GM18868 (cell line): ENCODE results near the gene REELD1.

Source experiments
- ATAC-seq: cut with Tn5 transposase; IDR thresholded peaks from one replicate; pipeline ENCODE4 v1.9.1; 2021; ENCODE audit warnings: mild to moderate bottlenecking, moderate library complexity; ENCODE audit not compliant: unreplicated experiment

The REELD1 gene

DNA sequence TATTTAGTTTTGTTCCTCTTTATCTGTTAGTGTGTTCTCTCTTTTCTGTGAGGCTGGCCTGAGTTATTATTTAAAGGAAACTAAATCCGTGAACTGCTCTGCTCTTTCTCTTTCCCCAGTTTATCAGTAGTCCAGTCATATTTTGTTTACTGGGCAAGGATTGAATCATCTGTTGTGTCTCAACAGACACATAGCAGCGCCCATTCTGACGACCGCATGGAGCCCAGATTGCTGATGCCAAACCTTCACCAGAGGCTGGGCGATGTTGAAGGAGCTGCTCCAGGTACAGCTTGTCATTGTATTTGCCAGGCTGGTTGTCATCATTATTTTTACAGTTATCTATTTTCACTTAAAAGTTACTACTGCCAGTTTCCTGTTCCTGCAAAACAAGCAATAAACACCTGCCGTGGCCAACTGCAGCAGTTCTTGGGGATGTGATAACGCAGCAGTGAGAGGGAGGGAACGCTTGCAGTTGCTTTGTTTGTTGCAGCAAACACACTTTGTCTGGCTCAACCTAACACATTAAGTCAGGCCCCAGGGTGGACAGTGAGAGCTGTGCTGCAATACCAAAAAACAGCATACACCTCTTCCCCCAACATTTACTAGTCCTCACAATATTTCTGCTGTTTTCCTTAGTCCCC lies 10.1 kb downstream of the REELD1 start:
- ATAC-seq = no peak

DNA sequence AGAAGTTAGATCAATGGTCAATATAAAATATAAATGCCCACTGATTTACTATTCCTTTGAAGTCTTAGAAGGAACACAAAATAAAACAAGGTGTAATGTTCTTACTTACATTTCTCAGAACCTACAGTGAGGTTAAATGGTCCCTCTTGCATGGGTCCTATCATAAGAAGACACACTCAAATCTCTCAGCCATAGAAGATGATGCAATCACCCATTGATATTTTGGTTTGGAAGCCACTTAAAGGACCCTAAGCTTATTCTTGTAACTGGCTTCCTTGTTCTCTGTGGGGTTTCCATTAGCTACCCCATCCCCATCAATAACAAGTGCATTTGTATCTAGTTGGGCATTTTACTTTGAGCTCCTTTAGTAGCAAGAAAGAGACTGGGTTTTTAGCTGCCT lies 15.1 kb downstream of the REELD1 start:
- ATAC-seq = no peak

DNA sequence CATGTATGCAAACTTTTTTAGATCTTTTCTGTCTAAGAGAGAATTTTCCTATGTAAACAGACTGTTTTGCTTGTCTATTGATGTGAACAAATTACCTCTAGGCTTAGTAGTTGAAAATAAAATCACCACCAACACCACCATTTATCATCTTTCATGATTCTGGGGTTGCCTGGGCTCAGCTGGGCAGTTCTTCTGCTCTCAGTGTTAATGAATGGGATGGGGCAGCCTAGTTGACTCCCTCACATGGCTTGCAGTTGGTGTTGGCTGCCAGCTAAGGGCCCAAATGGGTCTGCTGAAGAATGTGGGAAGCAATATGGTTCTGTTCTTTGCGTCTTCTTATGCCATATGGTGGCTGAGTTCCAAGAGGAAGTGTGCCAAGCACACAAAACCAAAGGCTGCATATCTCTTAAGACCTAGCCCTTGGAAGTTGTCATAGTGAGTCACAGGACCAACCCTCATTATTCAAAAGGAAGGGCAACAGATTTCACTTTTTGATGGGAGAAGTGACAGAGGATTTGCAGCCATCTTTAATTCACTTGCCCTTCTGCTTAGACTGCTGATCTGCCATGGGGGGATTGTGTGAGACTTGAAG lies 17.9 kb downstream of the REELD1 start:
- no peak for ATAC-seq

DNA sequence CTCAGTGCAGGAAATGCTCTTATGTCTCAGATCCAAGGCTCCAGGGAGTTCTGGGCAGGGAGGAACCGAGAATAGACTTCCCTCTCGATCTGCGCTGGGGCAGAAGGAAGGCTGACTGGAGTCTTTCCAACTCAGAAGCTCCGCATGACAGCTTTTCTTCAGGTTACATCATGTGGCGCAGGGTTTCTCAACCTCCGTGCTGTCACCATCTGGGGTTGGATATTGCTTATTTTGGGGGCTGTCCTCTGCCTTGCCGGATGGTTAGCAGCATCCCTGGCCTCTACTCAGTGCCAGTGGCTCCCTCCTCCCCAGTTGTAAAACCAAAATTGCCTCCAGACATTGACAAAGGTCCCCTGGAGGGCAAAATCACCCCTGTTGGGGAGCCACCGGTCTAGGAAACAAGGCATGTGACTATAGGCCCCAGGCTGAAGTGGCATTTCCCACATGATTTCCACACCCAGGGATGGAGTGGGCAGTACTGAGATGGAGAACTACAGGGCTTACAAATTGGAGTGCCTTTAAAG lies 21.4 kb downstream of the REELD1 start:
- no peak for ATAC-seq

DNA sequence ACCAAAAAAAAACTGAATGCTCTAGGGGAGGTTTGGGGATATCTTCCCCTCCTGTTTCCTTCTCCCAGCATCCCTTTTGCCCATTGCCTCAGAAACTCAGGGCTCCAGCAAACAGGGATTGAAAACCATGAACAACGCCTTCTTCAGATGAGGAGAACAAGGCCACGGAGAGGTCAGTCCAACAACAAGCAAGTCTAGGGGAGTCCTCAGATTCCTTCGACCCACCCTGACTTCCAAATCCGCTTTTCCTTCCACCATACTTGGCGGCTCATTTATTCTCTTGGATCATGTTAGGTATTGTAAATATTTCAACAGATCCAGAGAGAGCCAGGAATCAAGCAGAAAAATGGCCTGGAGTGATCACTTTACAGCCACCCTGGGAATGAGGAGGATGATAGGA lies 21.9 kb downstream of the REELD1 start:
- ATAC-seq = no peak

DNA sequence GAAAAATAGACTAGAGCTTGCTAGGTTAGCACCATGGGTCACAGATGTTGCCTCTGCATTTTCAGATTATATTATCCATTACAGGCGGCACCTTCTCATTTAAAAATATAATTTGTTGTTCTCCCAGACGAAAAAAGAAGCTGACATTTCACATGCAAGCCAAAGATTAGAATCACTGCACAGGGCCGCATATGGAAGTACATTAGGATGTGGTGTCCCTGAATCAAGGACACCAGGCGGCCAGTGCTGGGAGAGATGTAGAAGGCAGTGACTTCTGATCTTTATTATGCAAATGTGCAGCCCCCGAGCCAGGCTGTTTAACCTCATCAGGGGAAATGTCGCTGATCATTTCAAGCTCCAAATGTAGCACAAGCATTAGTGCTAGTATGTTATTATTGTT lies 22.8 kb downstream of the REELD1 start:
- no peak for ATAC-seq

DNA sequence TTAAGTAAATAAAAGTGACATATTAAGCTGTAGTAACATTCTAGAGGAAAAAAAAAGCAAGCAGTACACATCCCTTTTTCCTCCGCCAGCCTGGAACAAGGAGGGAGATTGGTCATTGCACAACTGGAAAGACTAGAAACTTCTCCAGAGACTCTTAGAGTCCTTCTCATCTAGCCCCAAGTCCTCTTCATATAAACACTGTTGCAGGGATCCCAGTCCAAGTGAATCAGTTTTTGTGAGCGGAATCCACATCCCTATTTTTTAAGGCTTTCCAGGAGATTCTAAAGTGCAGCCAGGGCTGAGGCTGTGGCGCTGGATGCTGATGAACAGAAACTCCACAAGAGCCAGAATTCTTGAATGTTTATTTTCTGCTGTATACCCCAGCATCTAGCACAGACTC lies 23.8 kb downstream of the REELD1 start:
- ATAC-seq = no peak

DNA sequence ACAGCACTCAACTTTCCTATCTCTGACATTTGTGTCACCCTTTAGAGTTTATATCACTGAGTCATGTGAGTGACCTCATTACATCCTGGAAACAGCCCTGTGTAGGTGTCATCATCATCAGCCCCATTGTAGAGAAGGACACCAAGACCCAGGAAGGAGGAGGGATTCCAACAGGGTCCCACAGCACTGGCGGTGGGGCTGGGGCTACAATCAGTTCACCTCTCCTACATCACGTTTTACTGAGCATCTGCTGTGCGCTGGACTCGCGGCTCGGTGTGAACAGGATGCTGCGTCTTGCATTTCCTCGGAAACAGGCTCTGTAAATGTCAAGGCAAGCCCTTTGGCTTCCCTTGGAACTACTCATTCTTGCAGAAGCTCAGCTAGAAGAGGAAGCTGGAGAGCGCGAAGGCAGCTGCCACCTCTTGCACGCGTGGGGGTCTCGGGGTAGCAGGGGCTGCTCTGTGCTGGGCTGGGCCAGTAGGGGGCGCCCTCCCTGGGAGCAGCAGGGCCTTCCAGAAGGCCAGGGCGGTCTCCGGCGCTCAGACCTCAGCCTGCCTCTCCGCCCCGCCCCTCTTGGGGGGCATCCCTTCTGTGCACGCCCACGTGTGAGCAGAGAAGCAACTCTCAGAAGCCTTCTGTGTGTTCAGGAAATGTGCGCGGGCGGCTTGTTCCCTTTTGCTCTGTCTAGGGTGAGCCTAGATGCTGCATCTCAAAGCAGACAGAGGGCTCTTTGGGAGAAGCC lies 29.0 kb downstream of the REELD1 start:
- ATAC-seq = peak; percentile 81

DNA sequence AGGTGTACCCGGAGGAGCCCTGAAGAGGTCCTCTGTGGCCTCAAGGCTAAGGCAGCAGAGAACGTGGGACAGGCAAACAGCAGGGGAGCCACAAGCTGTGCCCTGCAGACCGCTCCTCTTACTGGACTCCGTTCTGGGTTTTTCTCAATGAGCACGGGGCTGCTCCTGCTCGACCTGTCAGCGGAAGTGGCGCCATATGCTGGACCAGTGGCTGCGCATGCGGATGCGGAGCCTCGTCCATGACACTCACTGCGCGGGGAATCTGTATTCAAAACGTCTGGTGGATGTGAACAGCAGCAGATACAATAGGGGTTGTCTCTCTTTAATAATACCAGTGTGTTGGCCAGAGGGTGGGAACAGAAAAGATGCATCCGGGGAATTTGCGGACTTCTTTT lies 29.5 kb downstream of the REELD1 start:
- no peak for ATAC-seq

DNA sequence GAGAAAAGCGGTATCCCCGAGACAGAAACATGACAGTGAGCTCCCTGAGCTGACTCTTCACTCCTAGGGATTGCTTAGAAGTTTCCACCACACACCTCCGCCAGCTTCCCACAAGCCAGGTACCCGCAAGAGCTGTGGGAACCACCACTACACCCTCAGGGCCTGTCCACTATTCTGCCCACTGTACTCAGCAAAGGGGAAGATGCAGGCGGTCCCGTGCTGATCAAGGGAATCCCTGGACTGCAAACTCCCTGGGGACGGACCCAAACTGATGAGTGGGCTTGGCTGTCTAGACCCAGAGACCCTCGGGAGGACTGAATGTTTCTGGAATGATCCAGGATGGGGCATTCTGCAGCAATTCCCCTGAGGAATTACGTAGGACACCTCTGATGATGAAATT lies 30.2 kb downstream of the REELD1 start:
- ATAC-seq = no peak

DNA sequence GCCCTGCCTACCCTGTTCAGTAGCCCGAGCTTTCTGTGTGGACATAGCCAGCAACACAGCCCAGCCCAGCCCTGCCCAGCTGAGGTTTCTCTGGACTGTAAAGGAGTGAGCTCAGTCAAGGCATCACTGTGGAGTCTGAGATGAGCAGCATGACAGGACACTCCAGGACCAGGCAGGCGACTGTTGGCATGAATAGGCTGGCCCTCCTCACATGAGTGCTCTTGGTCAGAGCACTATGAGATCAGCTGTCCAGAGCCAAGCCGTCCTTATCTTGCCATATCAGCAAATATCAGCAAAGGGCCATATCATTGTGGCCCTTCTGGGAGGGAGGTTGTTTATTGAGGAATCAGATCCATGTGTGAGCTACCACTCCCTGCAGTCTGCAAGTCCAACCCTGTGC lies 30.9 kb downstream of the REELD1 start:
- no peak for ATAC-seq

DNA sequence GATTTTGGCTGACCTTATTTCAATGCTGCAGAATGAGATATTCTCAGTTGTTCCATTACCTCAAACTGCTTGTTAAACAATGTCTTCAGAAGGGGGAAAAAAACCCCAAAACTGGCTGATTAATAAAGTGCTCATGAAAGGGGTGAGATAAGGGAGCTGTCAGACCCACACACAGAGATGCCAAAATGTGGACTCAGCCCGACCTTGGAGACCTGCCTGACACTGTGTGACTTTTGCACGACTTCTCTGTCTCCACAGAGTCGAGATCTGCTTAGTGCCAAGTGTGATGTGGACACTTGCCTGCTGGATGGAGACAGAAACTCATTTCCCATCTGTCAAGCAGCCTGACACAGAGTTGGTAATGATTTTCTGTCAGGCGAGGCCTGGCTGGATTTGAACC lies 31.5 kb downstream of the REELD1 start:
- ATAC-seq = no peak

DNA sequence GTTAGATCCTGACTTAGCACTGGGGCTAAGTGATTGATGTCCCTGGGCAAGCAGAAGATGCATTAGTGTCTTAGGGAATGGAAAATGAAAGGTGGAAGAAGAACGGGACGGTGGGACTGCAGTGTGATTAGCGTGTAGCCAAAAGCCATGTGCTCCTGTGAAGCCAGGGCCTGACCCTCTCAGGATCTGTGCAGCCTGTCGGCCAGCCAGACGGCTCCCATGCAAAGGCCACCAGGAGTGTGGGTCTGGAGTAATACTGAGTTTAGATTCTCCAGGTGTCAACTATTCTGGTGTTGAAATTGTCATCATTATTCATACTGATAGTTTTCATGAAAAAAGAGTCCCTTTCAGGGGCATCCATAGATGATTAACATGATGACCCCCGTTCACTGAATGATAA lies 32.0 kb downstream of the REELD1 start:
- no peak for ATAC-seq

DNA sequence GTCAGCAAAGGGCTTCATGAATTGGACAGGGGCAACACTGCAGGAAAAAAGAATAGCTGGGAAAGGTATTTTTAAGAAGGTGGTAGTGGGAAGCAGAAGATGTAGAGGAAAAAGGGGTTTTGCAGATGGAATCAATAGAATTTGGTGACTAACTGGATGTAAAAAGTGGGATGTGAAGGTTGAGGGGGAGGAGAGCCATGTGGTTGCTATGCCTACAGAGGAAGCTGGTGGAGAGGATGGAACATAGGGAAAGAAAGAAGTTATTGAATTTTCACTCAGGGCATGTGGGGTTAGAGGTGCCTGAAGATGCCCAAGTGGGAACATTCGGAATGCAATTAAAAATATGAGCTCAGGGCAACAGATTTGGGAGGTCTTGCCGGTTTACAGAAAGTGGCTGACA lies 33.0 kb downstream of the REELD1 start:
- no peak for ATAC-seq

DNA sequence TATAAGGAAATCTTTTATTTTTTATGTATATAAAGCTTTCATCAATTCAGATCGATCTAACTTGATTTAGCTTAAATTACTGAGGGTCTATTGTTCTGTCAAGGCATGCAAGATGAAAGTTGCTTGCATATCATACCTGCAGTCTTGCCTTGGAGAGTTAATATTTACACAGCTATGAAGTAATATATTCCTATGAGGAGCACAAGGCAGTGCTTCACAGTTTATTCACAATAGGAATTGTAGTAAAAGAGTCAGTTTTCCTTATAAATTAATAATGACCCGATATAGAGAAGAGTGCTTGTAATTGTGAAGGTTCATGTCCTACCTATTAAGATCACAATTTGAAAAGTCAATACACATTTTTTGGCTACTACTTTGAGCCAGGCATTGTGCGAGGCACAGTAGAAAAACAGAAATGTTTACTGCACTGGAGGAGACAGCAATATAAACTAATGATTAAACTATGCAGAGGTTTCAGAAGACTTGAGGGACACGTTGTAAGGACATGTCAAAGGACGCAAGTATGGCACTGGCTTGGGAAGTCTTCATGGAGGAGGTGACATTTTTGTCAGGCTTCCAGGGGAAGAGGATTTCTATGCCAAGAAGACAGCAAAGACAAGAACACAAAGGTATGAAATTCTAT lies 38.8 kb downstream of the REELD1 start:
- no peak for ATAC-seq

DNA sequence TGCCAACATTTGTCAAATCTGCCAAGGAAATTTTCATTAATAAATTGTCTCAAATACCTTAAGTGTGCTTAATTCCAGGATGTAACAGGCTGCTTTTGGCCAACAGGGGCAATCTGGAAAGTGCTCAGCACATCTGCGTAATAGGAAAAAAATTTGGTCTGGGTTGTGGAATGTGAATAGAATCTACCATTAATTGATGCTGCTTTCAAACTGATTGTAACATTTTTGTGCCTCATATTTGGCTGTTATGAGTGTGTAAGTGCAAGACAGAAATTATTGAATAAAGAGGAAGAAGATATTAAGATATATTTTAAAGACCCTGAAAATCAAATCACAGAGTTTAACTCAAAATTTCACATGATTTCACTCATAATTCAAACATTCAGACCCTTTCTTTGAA lies 41.1 kb downstream of the REELD1 start:
- ATAC-seq = no peak

DNA sequence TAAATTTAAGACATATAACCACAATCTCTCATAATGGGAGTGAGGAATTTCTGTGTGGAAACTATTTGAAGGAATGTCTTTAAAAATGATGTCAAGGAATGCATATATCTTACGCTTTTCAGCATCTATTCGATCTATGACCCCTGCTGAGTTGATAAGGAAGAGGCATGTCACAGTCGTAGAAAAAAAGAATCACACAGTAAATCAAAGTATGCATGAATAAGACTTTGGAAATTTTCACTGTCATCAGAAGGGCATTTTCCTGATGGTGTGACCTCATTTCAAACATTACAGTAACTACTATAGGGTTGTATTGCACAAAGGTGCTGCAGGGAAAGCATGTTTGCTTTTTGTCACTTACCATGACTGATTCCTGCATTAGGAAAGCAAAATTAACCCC lies 41.5 kb downstream of the REELD1 start:
- ATAC-seq = no peak

DNA sequence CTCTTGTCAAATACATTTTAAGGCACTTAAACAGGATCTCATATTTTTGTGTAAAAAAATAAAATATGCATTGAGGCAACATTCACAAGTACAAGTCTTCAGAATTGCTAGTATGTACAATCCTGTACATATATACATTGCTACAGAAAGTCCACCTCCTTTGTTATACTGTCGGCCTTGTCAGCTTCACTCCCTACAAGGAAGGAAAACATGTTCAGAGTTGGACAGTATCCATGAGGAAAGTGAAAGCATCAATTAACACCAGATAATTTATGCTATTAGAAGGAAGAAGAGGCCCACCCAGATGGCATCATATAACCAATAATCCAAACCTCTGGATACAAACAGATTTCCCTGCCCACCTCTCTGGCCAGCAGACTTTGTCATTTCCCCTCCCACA lies 42.0 kb downstream of the REELD1 start:
- ATAC-seq = no peak

DNA sequence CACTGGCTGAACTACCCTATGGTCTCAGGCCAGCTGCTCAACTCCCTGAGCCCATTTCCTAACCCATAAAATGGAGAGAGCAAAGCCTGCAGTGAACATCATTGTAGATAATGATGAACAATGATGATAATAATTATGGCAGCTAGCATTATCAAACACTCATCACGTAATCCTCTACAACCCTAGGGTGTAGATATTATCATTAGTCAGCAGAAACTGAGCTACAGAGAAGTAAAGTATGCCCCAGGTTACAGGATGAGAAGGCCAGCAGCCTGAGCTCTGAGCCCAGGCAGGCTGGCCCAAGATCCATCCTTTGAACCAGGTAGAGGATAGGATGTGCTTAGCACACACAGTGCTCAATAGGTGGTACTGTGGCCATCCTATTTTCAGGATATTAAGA lies 43.2 kb downstream of the REELD1 start:
- ATAC-seq = no peak

DNA sequence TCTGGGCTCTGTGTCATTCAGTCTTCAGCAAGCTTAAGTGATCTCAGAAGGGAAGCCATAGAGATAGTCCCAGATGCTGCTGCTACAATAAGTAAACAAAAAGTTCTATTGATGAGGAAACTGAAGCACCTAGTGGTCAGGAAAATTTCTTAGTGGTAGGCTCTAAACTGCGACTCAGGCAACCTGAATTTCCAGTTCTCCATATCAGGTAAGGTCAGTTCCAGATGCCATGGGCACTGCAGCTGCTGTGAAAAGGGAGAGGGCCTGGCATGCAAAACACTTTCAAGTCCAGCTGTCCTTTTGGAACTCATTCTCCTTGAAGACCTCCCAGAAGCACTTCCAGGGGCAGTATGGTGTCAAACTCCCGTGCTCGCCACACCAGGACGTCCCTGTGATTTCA lies 46.2 kb downstream of the REELD1 start:
- ATAC-seq = no peak

DNA sequence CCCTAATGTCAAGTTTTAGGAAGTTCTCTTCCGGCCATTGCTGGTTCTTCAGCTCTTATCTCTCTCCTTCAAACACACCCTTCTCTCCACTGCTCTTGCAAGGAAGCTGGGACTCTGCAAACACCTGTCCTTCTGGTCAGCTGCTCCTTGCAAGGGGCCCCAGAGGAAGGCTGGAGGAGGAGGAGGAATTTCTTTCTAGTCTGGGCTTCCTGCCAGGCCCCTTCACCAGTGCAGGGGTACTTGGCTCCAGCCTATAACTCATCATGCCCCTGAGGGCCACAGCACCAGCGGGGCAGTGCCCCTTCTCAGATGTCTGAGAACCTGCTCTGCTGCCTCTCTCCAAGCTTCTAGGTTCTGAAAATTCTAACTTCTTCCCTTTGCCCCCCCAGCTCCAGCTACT lies 46.7 kb downstream of the REELD1 start:
- no peak for ATAC-seq

DNA sequence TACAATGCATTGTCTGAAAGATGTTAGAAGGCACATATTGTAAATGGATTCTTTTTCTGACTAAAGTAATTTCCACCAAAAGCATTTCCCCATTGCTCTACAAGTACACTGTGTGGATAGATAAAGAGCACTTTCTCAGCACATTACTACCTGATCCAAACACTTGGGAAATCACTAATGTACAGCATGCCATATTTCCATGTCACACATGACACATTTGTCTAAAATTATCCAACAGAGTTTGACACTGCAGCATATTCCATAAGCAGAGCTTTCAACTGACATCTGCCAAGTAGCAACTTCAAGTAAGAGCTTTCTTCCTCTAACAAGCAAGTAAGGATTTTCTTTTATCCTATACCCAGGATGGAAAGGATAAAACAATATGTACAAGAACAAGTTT lies 49.5 kb downstream of the REELD1 start:
- no peak for ATAC-seq
